SH-SY5Y (cell line): Measurements from ENCODE around the gene SLC16A12.

Experiments
- GATA2 ChIP-seq: IDR thresholded peaks from 2 replicates; pipeline ENCODE4 v1.6.1; 2011; ENCODE audit warnings: mild to moderate bottlenecking, low read depth, low read length
- GATA3 ChIP-seq: IDR thresholded peaks from 2 replicates; pipeline ENCODE4 v1.6.1; 2011; ENCODE audit warnings: low read depth, mild to moderate bottlenecking, low read length, moderate library complexity

DNA sequence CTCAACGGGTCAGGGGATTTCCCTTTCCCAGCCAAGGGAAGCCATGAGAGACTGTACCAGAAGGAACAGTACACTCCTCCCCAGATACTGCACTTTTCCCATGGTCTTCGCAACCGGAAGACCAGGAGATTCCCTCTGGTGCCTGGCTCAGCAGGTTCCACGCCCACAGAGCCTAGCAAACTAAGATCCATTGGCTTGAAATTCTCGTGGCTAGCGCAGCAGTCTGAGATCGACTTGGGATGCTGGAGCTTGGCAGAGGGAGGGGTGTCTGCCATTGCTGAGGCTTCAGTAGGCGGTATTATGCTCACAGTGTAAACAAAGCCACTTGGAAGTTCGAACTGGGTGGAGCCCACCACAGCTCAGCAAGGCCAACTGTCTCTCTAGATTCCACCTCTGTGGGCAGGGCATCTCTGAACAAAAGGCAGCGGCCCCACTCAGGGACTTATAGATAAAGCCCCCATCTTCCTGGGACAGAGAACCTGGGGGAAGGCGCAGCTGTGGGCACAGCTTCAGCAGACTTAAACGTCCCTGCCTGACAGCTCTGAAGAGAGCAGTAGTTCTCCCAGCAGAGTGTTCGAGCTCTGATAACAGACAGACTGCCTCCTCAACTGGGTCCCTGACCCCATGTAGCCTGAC, 29.6 kb downstream of the SLC16A12 start:
- TF ChIP-seq GATA2 (no peak), GATA3 (no peak)
